WI38 (cell line): ENCODE results near the gene RASD1.

Source experiments
- H3K4me3 ChIP-seq: 2 replicates; pipeline ENCODE4 v1.5.1; 2011; ENCODE audit warnings: low read depth, mild to moderate bottlenecking, control low read depth, low read length
- TF ChIP-seq, protein P1 (sequence below): IDR thresholded peaks from 2 replicates; pipeline ENCODE4 v1.5.1; 2012; ENCODE audit warnings: low read depth, mild to moderate bottlenecking, control low read depth, low read length

Gene RASD1, protein sequence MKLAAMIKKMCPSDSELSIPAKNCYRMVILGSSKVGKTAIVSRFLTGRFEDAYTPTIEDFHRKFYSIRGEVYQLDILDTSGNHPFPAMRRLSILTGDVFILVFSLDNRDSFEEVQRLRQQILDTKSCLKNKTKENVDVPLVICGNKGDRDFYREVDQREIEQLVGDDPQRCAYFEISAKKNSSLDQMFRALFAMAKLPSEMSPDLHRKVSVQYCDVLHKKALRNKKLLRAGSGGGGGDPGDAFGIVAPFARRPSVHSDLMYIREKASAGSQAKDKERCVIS

DNA sequence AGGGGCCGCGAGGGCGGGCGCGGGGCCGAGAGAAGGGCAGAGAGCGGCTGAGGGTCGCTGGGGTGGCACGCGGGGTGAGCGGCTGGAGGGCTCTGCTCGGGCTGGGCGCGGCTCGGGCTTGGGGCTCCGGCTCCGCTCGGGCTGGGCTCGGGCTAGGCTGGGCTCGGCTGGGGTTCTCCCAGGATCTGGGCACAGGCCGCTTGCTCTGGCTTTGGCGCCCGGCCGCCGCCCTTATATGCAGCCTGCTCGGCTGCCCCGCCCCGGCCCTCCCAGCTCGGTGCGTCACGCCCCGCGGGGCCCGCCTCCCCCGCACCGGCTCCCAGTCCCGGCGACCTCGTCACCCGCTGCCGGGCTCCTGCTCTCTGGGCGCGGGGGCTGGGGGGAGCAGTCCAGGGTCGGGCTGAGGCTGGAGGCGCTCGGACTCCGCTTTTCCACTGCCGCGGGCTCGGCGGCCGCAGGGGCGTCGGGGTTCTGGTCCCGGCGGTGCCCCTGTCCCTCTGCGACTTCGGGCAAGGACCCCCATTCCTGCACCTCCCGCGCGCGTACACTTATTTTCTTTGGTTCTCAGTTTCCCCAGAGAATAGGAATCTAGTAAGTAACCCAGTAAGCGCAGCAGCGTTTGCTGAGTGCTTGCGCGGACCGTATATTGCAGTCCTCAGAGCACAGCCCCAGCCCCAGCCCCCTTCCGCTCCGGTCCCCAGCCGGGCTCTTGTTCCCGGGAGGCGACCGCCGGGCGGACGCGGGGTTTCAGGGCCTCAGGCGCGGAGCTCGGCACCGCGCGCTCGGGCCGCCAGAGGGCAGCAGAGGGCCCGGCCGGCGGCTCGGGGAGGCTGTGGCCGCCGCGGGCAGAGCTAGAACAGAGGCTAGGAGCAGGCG lies at the start of gene RASD1:
TSS of gene RASD1 (minus strand) at position 207 of the 876 bp plus-strand sequence. CDS start 214 bp downstream, outside the sequence.
- TF ChIP-seq, protein P1, sequence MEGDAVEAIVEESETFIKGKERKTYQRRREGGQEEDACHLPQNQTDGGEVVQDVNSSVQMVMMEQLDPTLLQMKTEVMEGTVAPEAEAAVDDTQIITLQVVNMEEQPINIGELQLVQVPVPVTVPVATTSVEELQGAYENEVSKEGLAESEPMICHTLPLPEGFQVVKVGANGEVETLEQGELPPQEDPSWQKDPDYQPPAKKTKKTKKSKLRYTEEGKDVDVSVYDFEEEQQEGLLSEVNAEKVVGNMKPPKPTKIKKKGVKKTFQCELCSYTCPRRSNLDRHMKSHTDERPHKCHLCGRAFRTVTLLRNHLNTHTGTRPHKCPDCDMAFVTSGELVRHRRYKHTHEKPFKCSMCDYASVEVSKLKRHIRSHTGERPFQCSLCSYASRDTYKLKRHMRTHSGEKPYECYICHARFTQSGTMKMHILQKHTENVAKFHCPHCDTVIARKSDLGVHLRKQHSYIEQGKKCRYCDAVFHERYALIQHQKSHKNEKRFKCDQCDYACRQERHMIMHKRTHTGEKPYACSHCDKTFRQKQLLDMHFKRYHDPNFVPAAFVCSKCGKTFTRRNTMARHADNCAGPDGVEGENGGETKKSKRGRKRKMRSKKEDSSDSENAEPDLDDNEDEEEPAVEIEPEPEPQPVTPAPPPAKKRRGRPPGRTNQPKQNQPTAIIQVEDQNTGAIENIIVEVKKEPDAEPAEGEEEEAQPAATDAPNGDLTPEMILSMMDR, result peak; percentile 50
- peak within 1 kb of the TSS; percentile 67 for H3K4me3 ChIP-seq

DNA sequence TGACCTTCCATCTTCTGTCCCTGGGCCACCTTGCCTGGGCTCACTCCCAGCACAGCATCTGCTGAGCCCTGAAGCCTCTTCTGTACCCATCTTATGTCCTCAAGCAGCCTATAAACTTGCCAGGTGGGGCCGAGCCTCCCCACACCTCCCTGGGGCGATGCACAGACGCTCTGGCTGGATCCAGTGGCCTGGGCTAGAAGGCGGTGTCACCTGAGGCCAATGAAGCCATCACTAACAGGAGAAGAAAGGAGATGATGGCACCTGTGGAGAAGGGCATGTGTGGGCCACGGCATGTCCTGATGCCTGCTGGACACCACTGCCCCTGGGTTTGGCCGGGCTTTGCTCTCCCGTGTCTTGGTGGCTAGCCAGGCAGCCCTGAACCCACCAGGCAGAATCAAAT lies 49.8 kb upstream of the RASD1 start:
- TF ChIP-seq, protein P1, result no peak
- no peak overlapping the region for H3K4me3 ChIP-seq

GRCh38 chr17:17545031-17545820 lies 49.0 kb upstream of the RASD1 start:
- H3K4me3 ChIP-seq, result no peak overlapping the region
- TF ChIP-seq, protein P1, result no peak

DNA sequence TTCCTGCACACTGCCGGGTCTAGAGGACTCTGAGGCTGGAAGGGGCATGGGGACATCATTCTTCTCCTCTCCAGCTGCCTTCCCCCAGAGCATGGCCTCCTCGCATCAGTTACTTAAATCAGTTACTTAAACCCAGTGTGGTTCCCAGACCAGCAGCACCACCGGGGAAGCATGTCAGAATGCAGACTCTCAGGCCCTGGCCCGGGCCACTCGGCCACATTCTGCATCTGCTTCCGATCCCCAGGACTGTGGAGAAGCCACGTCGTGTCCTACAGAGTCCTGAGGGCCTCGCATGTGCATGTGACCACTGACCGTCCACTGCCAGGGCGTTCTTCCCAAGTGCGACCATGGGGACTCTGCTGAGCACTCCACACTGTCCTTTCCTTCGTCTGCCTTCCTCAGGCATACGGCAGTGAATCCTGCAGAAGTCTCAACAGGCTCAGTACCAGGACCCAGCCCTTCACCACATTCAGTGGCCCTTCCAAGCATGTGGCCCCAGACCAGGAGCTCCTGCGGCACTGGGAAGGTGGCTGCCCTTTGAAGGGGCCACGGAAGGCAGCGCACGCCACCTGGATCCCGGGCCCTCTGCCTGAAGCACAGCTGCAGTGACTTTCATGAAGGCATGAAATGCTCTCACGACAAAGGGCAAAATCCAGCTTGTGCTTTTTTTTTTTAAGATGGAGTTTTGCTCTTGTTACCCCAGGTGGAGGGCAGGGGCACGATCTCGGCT lies 46.9 kb upstream of the RASD1 start:
- TF ChIP-seq, protein P1, result no peak
- no peak overlapping the region for H3K4me3 ChIP-seq

- TF ChIP-seq, protein P1, result no peak
- H3K4me3 ChIP-seq, result no peak overlapping the region
Measured at GRCh38 chr17:17541640-17542001, 45.4 kb upstream of the RASD1 start.

GRCh38 chr17:17540935-17541639 lies 44.9 kb upstream of the RASD1 start:
- TF ChIP-seq, protein P1, result no peak
- H3K4me3 ChIP-seq, result no peak overlapping the region
